Glutamatergic neuron (in vitro differentiated cells): ENCODE measurements around the gene TFCP2L1. TPM values are rescaled to one million over a fixed set of nuclear protein-coding genes. Genes with fewer than 3 reads are reported as not detected.

Experiments
- DNase-seq: peaks from one replicate; pipeline ENCODE4 v3.0.0; 2022
- H3K27ac Mint-ChIP-seq: one replicate; pipeline ENCODE4 v1.8.0; 2020; ENCODE audit warnings: mild to moderate bottlenecking, mixed read lengths, inconsistent platforms; ENCODE audit not compliant: unreplicated experiment
- H3K27me3 Mint-ChIP-seq: one replicate; pipeline ENCODE4 v1.8.0; 2020; ENCODE audit warnings: mild to moderate bottlenecking, moderate library complexity, mixed read lengths, inconsistent platforms; ENCODE audit not compliant: unreplicated experiment
- H3K36me3 Mint-ChIP-seq: one replicate; pipeline ENCODE4 v1.8.0; 2020; ENCODE audit warnings: mild to moderate bottlenecking, mixed read lengths, inconsistent platforms; ENCODE audit not compliant: unreplicated experiment
- H3K4me1 Mint-ChIP-seq: one replicate; pipeline ENCODE4 v1.8.0; 2020; ENCODE audit warnings: mild to moderate bottlenecking, low read depth, mixed read lengths, inconsistent platforms; ENCODE audit not compliant: unreplicated experiment
- H3K4me3 Mint-ChIP-seq: one replicate; pipeline ENCODE4 v1.8.0; 2020; ENCODE audit warnings: mild to moderate bottlenecking, mixed read lengths, inconsistent platforms; ENCODE audit not compliant: unreplicated experiment
- H3K9me3 Mint-ChIP-seq: one replicate; pipeline ENCODE4 v1.8.0; 2020; ENCODE audit warnings: mild to moderate bottlenecking, moderate library complexity, mixed read lengths, inconsistent platforms; ENCODE audit not compliant: unreplicated experiment
- total RNA-seq: library from RNA; stranded (reverse); fragmentation: NEBNext Ultra II Directional; extraction: Animal tissue kit (Norgen Biotek cat#: 25700); gene quantifications from one replicate; pipeline ENCODE4 v1.2.1, GENCODE V29; 2021; ENCODE audit not compliant: unreplicated experiment
- TF ChIP-seq, protein P1 (sequence below): fragments of 200-600 bp; sonication (generic); IDR thresholded peaks from one replicate; pipeline ENCODE4 v1.5.0; 2021; ENCODE audit not compliant: partially characterized antibody, unreplicated experiment

The TFCP2L1 gene
- total RNA-seq, 1 donor from 2014 or later = 0.07 TPM

DNA sequence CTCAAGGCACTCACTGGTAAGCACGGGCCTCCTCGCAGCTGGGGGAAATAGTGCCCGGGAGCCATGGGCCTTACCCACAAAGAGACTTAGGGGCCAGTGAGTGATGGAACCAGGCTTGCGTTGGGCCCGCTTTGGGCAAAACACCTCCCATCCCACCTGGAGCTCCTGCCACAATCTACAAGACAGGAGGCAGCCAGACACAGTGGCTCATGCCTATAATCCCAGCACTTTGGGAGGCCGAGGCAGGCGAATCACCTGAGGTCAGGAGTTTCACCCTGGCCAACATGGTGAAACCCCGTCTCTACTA is 88.2 kb downstream of the TFCP2L1 start:
- Mint-ChIP-seq H3K9me3 (peaks cover 1% of the 10 kb centered on the region), H3K4me1 (peaks cover 8% of the 10 kb centered on the region), H3K27ac (no peak overlapping the region), H3K27me3 (peaks cover 1% of the 10 kb centered on the region), H3K4me3 (no peak overlapping the region), H3K36me3 (no peaks in the 10 kb centered on the region)
- TF ChIP-seq, protein P1, sequence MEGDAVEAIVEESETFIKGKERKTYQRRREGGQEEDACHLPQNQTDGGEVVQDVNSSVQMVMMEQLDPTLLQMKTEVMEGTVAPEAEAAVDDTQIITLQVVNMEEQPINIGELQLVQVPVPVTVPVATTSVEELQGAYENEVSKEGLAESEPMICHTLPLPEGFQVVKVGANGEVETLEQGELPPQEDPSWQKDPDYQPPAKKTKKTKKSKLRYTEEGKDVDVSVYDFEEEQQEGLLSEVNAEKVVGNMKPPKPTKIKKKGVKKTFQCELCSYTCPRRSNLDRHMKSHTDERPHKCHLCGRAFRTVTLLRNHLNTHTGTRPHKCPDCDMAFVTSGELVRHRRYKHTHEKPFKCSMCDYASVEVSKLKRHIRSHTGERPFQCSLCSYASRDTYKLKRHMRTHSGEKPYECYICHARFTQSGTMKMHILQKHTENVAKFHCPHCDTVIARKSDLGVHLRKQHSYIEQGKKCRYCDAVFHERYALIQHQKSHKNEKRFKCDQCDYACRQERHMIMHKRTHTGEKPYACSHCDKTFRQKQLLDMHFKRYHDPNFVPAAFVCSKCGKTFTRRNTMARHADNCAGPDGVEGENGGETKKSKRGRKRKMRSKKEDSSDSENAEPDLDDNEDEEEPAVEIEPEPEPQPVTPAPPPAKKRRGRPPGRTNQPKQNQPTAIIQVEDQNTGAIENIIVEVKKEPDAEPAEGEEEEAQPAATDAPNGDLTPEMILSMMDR = no peak
- no peak for DNase-seq

DNA sequence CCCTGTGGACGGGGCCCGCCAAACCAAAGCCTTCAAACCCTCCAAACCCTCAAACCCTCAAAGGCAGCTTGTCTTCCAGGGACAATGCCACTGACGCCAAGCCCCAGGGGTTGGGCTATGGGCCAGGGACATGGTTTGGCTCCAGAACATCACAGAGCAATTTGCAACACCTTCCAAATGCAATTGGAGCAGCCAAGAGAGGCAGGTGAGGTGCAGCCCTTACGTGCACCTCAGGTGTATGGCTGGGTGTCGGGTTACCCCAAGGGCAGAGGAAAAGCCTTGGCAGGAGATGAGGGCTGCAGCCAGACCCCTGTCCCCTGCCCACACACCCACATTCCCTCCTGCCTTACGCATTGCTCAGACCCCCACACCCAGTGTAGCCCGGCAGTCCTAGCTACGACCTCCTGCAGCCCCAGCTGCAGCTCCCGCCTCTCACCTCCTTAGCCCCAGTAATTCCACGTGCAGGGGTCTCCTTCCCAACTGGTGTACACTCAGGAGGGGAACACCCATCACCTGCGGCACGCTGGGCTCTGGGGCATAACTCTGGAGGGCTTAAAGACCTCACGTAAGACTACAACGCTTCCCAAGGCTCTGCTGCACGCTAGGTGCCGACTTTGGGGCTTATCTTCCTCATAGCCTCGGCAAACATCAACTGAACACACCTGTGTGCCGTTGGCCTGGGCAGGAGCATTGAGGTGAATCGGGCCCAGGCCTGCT is 88.7 kb downstream of the TFCP2L1 start:
- TF ChIP-seq, protein P1 = no peak
- DNase-seq = no peak
- Mint-ChIP-seq H3K27me3 (peaks cover 1% of the 10 kb centered on the region), H3K4me3 (no peak overlapping the region), H3K36me3 (no peaks in the 10 kb centered on the region), H3K4me1 (peaks cover 8% of the 10 kb centered on the region), H3K9me3 (peaks cover 1% of the 10 kb centered on the region), H3K27ac (no peak overlapping the region)

DNA sequence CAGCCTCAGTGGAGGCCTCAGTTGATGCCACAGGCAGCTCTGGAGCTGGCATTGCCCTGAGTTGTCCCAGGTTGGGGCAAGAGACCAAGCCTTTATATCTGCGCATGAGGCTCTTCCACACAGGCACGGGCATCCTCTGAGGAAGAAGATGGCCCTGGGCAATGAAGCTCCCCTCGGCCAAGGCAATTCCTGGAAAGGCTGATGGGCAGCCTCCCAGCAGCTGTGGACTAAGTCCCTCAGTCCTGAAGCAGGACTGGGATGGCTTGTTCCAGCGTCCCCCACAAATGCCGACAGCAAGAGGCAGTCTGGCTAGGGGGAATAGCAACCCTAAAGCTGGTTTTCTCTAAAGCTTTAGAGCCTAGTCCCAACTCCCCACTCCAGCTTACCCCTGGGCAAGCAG is 90.0 kb downstream of the TFCP2L1 start:
- no peak overlapping the region for H3K4me3 Mint-ChIP-seq
- H3K4me1 Mint-ChIP-seq = no peaks in the 10 kb centered on the region
- H3K27me3 Mint-ChIP-seq = peaks cover 1% of the 10 kb centered on the region
- TF ChIP-seq, protein P1 = no peak
- no peak for DNase-seq
- H3K27ac Mint-ChIP-seq = no peak overlapping the region
- peaks cover 1% of the 10 kb centered on the region for H3K9me3 Mint-ChIP-seq
- no peaks in the 10 kb centered on the region for H3K36me3 Mint-ChIP-seq

DNA sequence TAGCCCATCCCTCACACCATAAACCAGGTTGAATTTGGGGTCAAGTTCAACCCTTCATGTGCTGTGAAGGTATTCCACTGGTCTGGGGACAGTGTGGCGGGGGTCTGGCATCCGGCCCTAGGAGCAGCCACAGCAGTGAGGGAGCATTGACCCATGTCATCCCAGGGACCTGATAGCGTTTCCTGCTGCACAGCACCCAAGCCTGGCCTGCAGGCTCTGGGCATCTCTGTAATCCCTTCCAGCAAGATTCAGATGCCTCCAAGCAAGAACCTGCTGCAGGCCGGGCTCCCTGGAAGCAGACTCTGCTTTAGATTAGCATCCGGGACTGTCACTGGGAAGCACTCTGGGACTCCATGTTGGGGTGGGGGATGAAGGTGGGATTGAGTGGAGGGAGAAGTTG is 90.4 kb downstream of the TFCP2L1 start:
- peaks cover 1% of the 10 kb centered on the region for H3K9me3 Mint-ChIP-seq

DNA sequence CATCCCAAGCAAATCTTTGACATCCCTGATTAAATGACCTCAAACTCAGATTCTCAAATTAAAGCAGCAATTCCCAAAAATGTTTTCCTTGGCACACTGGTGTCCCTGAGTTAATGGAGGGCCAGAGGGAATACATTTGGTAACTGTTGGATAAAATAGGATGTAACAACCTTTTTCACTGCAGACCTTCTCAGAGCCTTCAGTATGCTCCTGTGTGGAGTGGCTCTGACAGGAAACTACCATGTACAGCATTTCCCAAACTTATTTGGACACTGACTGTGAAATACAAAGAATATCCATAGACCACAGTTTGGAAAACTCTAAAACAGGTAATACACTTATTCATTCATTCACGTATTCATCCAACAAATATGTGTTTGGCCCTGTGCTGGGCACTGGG is 91.8 kb downstream of the TFCP2L1 start:
- Mint-ChIP-seq H3K9me3 (peaks cover 4% of the 10 kb centered on the region), H3K27me3 (peaks cover 4% of the 10 kb centered on the region), H3K4me3 (no peak overlapping the region), H3K27ac (no peak overlapping the region), H3K36me3 (no peaks in the 10 kb centered on the region), H3K4me1 (no peaks in the 10 kb centered on the region)
- TF ChIP-seq, protein P1 = no peak
- DNase-seq = no peak

More for the DNA sequence above, 90.4 kb downstream of the TFCP2L1 start:
- H3K36me3 Mint-ChIP-seq = no peaks in the 10 kb centered on the region
- TF ChIP-seq, protein P1 = no peak
- no peaks in the 10 kb centered on the region for H3K4me1 Mint-ChIP-seq
- H3K4me3 Mint-ChIP-seq = no peak overlapping the region
- peaks cover 1% of the 10 kb centered on the region for H3K27me3 Mint-ChIP-seq
- no peak for DNase-seq
- H3K27ac Mint-ChIP-seq = no peak overlapping the region
